ENCODE measurements around the gene SATB2.

GRCh38 chr2:199307461-199307860, 150.3 kb downstream of the SATB2 start:
- no peak for TF ChIP-seq CTCF (conservative IDR thresholded peaks at IDR 0.05 in 1 of 2, IDR thresholded peaks at IDR 0.05 in 1 of 2; ENCODE audit: extremely low read depth in 1 of 2, insufficient read depth in 1 of 2, low read depth in 1 of 2, low read length in 2 of 2)
- no peak for TF ChIP-seq EZH2 (IDR thresholded peaks at IDR 0.05; ENCODE audit: borderline replicate concordance, low read length)
